Neural progenitor cell (in vitro differentiated cells): ENCODE measurements around the gene VPS37B. TPM values are rescaled to one million over a fixed set of nuclear protein-coding genes. Genes with fewer than 3 reads are reported as not detected.

ENCODE experiments used
- DNase-seq: peaks from one replicate; pipeline ENCODE4 v3.0.0-alpha.2; 2016; ENCODE audit warnings: low spot score
- H2AFZ ChIP-seq: fragments of 200-600 bp; sonication (generic); replicated peaks from 2 replicates; pipeline ENCODE4 v1.6.1; 2016; ENCODE audit warnings: antibody characterized with exemption
- H3F3A ChIP-seq: fragments of 200-600 bp; sonication (generic); 2 replicates; pipeline ENCODE4 v1.6.1; 2016; ENCODE audit warnings: antibody characterized with exemption, low read depth
- H3K27ac ChIP-seq: fragments of 200-600 bp; sonication (generic); 2 replicates; pipeline ENCODE4 v1.5.1; 2016; ENCODE audit warnings: mild to moderate bottlenecking
- H3K27me3 ChIP-seq: fragments of 200-600 bp; sonication (generic); 2 replicates; pipeline ENCODE4 v1.6.1; 2016; ENCODE audit warnings: mild to moderate bottlenecking, moderate library complexity
- H3K36me3 ChIP-seq: fragments of 200-600 bp; sonication (generic); 2 replicates; pipeline ENCODE4 v1.5.1; 2016
- H3K4me1 ChIP-seq: fragments of 200-600 bp; sonication (generic); 2 replicates; pipeline ENCODE4 v1.6.1; 2016; ENCODE audit warnings: mixed run types
- H3K4me2 ChIP-seq: fragments of 200-600 bp; sonication (generic); 2 replicates; pipeline ENCODE4 v1.6.1; 2016
- H3K4me3 ChIP-seq: fragments of 200-600 bp; sonication (generic); 2 replicates; pipeline ENCODE4 v1.5.1; 2016
- H3K79me2 ChIP-seq: fragments of 200-600 bp; sonication (generic); 2 replicates; pipeline ENCODE4 v1.6.1; 2016; ENCODE audit warnings: low read depth
- H3K9ac ChIP-seq: fragments of 200-600 bp; sonication (generic); 2 replicates; pipeline ENCODE4 v1.6.1; 2016
- H3K9me3 ChIP-seq: fragments of 200-600 bp; sonication (generic); 2 replicates; pipeline ENCODE4 v1.5.1; 2016; ENCODE audit warnings: low read depth
- H4K20me1 ChIP-seq: fragments of 200-600 bp; sonication (generic); 2 replicates; pipeline ENCODE4 v1.6.1; 2016; ENCODE audit warnings: low read depth
- H3K27ac Mint-ChIP-seq: 3 replicates; pipeline ENCODE4 v1.8.0; 2021; ENCODE audit warnings: mixed read lengths
- H3K27me3 Mint-ChIP-seq: 2 replicates; pipeline ENCODE4 v1.8.0; 2022; ENCODE audit warnings: low read depth, mild to moderate bottlenecking, inconsistent platforms, moderate library complexity, mixed read lengths; ENCODE audit not compliant: insufficient read depth
- H3K36me3 Mint-ChIP-seq: 3 replicates; pipeline ENCODE4 v1.8.0; 2021; ENCODE audit warnings: mixed read lengths
- H3K4me1 Mint-ChIP-seq: 3 replicates; pipeline ENCODE4 v1.8.0; 2021; ENCODE audit warnings: mixed read lengths
- H3K4me3 Mint-ChIP-seq: 3 replicates; pipeline ENCODE4 v1.8.0; 2021; ENCODE audit warnings: mild to moderate bottlenecking, moderate library complexity, mixed read lengths
- H3K9me3 Mint-ChIP-seq: 3 replicates; pipeline ENCODE4 v1.8.0; 2020; ENCODE audit warnings: mixed read lengths
- EZH2 ChIP-seq: fragments of 200-600 bp; sonication (generic); IDR thresholded peaks from 2 replicates; pipeline ENCODE4 v1.6.1; 2017; ENCODE audit warnings: antibody characterized with exemption, mild to moderate bottlenecking, moderate library complexity
- EZH2phosphoT487 ChIP-seq: fragments of 200-600 bp; sonication (generic); IDR thresholded peaks from 2 replicates; pipeline ENCODE4 v1.6.1; 2017; ENCODE audit warnings: antibody characterized with exemption
- total RNA-seq: library from RNA; depleted of rRNA; stranded (reverse); fragments of >200 nt; gene quantifications from 2 replicates; pipeline ENCODE4 v1.2.3, GENCODE V29; 2015; ENCODE audit warnings: low replicate concordance
- TF ChIP-seq, protein P1 (sequence below): fragments of 200-600 bp; sonication (generic); IDR thresholded peaks from 2 replicates; pipeline ENCODE4 v1.5.1; 2017; ENCODE audit warnings: antibody characterized with exemption, mild to moderate bottlenecking

Gene VPS37B
- total RNA-seq, 1 donor from 2014 or later: 19.4 TPM

DNA sequence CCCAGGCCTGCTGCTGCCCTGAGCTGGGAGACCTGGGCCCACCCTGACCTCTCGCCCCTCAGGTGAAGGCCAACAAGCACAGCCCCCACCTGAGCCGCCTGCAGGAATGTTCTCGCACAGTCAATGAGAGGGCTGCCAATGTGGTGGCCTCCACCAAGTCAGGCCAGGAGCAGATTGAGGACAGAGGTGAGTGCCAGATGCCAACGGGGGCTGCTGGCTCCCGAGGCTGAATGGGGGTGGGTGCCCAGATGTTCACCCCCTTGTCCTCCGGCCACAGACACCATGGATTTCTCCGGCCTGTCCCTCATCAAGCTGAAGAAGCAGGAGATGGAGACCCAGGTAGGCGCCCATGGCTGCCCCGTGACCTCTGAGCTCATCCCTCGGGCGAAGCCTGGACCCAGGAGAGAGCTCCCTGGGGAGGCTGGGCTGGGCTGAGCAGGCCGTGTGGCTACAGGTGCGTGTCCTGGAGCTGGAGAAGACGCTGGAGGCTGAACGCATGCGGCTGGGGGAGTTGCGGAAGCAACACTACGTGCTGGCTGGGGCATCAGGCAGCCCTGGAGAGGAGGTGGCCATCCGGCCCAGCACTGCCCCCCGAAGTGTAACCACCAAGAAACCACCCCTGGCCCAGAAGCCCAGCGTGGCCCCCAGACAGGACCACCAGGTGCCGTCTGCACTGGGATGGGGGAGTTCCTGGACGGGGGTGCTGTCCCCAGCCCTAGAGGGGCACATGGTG lies 34.9 kb downstream of the VPS37B start:
- H3K4me3 Mint-ChIP-seq: no peak overlapping the region
- Histone ChIP-seq H3K4me2 (no peak overlapping the region), H4K20me1 (peaks cover 18% of the 10 kb centered on the region), H3K9ac (no peak overlapping the region), H3K36me3 (no peaks in the 10 kb centered on the region), H3K27me3 (no peaks in the 10 kb centered on the region), H3K27ac (no peak overlapping the region), H2AFZ (no peak overlapping the region), H3K4me3 (no peak overlapping the region), H3K4me1 (no peaks in the 10 kb centered on the region), H3K9me3 (no peaks in the 10 kb centered on the region), H3K79me2 (no peaks in the 10 kb centered on the region), H3F3A (no peaks in the 10 kb centered on the region)
- H3K4me1 Mint-ChIP-seq: no peaks in the 10 kb centered on the region
- no peak for TF ChIP-seq EZH2phosphoT487
- TF ChIP-seq EZH2: no peak
- TF ChIP-seq, protein P1, sequence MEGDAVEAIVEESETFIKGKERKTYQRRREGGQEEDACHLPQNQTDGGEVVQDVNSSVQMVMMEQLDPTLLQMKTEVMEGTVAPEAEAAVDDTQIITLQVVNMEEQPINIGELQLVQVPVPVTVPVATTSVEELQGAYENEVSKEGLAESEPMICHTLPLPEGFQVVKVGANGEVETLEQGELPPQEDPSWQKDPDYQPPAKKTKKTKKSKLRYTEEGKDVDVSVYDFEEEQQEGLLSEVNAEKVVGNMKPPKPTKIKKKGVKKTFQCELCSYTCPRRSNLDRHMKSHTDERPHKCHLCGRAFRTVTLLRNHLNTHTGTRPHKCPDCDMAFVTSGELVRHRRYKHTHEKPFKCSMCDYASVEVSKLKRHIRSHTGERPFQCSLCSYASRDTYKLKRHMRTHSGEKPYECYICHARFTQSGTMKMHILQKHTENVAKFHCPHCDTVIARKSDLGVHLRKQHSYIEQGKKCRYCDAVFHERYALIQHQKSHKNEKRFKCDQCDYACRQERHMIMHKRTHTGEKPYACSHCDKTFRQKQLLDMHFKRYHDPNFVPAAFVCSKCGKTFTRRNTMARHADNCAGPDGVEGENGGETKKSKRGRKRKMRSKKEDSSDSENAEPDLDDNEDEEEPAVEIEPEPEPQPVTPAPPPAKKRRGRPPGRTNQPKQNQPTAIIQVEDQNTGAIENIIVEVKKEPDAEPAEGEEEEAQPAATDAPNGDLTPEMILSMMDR: no peak
- no peak for DNase-seq
- H3K27ac Mint-ChIP-seq: no peak overlapping the region
- H3K36me3 Mint-ChIP-seq: peaks cover 5% of the 10 kb centered on the region
- peaks cover 8% of the 10 kb centered on the region for H3K27me3 Mint-ChIP-seq
- no peaks in the 10 kb centered on the region for H3K9me3 Mint-ChIP-seq

- Histone ChIP-seq H3K27ac (no peak overlapping the region), H3K4me1 (no peaks in the 10 kb centered on the region), H3K36me3 (no peaks in the 10 kb centered on the region), H3K4me3 (no peak overlapping the region), H3K79me2 (no peaks in the 10 kb centered on the region), H3F3A (no peaks in the 10 kb centered on the region), H4K20me1 (peaks cover 10% of the 10 kb centered on the region), H3K9ac (no peak overlapping the region), H3K27me3 (no peaks in the 10 kb centered on the region), H2AFZ (no peak overlapping the region), H3K4me2 (no peak overlapping the region), H3K9me3 (no peaks in the 10 kb centered on the region)
- H3K4me1 Mint-ChIP-seq: no peaks in the 10 kb centered on the region
- peaks cover 8% of the 10 kb centered on the region for H3K27me3 Mint-ChIP-seq
- peaks cover 5% of the 10 kb centered on the region for H3K36me3 Mint-ChIP-seq
- DNase-seq: peak; percentile 84
- H3K27ac Mint-ChIP-seq: no peak overlapping the region
- H3K4me3 Mint-ChIP-seq: no peak overlapping the region
- no peaks in the 10 kb centered on the region for H3K9me3 Mint-ChIP-seq
- no peak for TF ChIP-seq EZH2phosphoT487
- TF ChIP-seq, protein P1: peak; percentile 95
Observed at GRCh38 chr12:122860040-122860853, 35.7 kb downstream of the VPS37B start.

DNA sequence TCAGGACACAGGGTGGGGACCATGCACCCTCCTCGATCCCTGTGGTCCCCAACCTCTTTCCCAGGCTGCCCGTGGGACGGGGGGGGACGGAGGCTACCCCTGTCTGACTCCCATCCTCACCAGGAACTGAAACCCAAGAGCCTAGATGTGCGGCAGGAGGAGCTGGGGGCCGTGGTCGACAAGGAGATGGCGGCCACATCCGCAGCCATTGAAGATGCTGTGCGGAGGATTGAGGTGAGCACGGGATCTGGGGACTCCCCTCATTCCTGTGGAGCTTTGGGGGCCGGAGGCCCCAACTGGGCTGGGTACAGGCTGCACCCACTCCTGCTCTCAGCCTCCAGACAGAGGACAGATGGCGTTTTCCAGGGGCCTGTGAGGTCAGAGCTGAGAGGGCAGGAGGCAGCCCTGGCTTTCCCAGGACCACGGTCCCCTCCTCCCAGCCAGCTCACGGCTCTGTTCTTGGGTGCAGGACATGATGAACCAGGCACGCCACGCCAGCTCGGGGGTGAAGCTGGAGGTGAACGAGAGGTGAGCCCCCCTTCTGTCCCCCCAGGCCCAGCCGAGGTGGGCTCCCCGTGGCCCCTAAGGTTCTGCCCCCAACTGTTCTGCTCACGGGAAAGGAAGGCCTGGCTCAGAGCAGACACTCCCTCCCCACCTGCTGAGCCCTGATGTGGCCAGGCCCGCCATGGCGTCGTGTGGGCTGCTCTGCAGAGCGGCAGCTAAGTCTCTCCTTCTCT lies 36.5 kb downstream of the VPS37B start:
- no peak overlapping the region for H3K27ac Mint-ChIP-seq
- H3K79me2 ChIP-seq: no peaks in the 10 kb centered on the region
- no peak overlapping the region for H3K4me2 ChIP-seq
- no peaks in the 10 kb centered on the region for H3K9me3 ChIP-seq
- no peaks in the 10 kb centered on the region for H3K4me1 Mint-ChIP-seq
- no peaks in the 10 kb centered on the region for H3K4me1 ChIP-seq
- H3K36me3 ChIP-seq: no peaks in the 10 kb centered on the region
- peaks cover 7% of the 10 kb centered on the region for H3K27me3 Mint-ChIP-seq
- no peak overlapping the region for H3K27ac ChIP-seq
- H3K4me3 ChIP-seq: no peak overlapping the region
- no peaks in the 10 kb centered on the region for H3K9me3 Mint-ChIP-seq
- no peak for DNase-seq
- peaks cover 5% of the 10 kb centered on the region for H3K36me3 Mint-ChIP-seq
- H3K9ac ChIP-seq: no peak overlapping the region
- no peak for TF ChIP-seq EZH2phosphoT487
- no peak for TF ChIP-seq EZH2
- TF ChIP-seq, protein P1: no peak
- H2AFZ ChIP-seq: no peak overlapping the region
- no peak overlapping the region for H3K4me3 Mint-ChIP-seq
- H3K27me3 ChIP-seq: no peaks in the 10 kb centered on the region
- peaks cover 9% of the 10 kb centered on the region for H4K20me1 ChIP-seq
- H3F3A ChIP-seq: no peaks in the 10 kb centered on the region
